Measurements from ENCODE around the gene CNOT10.
"Not testable (repeated sequence)": the region's sequence is repeated elsewhere in the genome, so short reads cannot be mapped to it uniquely, and the experiment has no call there.

The CNOT10 gene

DNA sequence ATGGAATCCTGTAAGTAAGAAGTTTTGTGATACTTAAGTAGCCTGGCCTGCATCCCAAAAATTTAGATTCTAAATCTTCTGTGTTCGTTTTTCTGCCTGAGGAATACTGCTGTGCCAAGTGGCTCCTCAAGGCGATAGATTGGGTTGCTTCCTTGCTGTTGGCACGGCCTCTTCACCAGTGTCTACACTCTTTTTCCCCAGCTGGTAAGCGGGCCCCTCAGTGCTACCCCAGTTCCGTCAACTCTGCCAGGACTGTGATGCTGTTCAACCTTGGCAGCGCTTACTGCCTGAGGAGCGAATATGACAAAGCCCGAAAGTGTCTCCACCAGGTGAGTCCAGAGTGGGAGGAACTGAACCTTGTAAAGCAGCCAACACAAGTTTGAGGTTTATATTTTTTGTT is 79.5 kb downstream of the CNOT10 start:
- no peak for DNase-seq

DNA sequence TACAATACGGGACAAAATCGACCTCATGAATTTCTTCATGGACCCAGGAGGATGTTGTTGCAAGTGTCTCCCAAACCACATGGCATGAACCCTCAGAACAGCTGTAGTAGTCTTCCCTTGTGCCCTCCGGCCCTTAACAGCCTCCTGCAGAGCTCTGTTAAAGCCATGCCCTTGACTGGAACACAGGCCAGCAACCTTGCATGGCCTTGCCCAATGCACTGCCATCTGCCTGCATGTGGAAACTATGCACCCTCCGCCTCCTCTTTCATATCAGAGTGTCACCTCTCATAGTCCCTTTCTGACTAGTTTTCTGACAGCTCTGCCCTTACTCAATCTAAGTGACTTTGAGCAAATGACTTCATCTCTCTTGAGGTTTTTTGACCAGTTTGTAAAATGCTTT is 93.4 kb downstream of the CNOT10 start:
- no peak for DNase-seq

DNA sequence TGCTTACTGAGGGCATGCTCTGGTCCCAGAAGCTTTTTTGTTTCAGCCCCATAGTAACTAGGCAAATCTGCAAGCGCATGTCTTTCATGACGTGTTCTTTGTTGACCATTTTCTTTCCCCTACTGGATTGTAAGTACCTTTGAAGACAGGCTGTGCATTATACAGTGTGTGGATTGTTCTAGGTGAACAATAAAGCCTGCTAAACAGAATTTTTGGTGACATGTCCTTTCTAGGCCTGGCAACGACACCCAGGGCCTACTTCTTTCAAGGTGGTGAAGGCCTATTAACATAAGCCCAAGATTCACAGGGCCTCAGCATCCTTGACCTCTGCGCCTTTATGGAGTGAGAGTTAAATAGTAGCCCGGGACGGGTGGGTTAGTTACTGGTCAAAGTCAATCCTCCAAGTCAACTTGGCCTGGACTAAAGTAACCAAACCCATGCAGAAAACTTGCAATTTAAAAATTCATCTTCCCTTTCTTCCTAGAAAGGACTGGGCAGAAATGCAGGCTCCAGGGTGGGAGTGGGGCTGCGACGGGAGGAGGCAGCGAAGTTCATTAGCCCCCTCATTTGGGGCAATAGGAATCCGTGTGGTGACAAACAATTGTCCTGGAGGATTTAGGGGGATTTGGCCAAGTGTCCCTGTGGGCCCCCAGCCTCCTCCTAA is 95.2 kb downstream of the CNOT10 start:
- DNase-seq = no peak

- no peak for DNase-seq
Observed at GRCh38 chr3:32780735-32781210, 95.8 kb downstream of the CNOT10 start.

DNA sequence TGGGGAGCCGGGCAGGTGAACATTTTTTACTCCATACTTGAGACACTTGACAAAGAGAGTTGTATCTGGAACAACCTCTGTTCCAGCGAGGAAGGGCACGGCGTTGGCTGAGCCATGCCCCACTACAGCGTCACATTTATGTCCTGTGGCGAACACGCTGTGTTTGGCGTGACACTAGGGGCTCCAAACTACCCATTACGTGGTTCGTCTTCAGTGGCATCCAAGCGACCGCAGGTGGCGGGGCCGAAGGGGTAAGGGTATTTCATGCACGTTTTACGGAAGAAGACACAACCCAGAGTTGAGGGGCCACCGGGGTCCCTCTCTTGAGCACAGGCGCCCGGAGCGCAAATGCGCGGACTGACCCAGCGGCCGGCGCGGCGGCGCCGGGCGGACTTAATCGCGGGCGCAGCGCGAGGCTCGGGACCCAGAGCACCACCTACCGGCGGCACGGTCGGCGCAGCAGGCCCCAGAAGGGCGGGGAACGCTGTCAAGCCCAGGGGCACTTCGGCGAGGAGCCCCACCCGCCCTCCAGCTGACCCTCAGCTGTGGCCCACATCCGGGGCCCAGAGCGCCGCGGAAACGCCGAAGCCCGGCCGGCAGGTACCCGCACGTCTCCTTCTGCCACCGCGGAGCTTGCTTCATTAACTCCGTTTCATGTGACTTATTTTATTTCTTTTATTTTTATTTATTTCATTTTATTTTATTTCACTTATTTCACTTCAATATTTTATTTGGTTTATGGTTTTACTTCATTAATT is 96.4 kb downstream of the CNOT10 start:
- peak; percentile 88 for DNase-seq

DNA sequence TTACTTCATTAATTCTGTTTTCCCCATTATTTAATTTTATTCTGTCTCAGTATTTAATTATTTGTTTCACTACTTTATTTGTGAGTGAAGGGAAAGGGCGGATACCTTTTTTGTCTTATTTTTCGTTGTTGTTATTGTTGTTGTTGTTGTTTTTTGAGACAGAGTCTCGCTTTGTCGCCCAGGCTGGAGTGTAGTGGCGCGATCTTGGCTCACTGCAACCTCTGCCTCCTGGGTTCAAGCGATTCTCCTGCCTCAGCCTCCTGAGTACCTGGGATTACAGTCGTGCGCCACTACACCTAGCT is 96.9 kb downstream of the CNOT10 start:
- DNase-seq = not testable (repeated sequence)

DNA sequence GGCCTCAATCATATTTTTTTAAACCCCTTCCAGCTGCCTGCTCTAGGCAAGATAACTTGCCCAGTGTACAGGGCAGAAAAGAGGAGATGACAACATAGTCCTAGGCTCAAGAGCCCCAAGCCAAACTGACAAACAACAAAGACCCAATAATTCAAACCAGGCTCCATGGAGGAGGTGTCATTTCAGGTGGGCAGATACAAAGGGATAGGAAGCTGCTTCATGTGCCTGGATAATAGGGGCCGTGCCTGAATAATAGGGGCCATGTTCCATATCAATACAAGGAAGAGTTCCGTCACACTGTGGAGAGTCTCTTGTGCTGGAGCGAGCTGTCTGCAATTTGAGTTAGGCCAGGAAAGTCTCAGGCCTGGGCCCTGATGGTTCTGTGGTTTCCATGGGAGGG is 97.4 kb downstream of the CNOT10 start:
- no peak for DNase-seq

DNA sequence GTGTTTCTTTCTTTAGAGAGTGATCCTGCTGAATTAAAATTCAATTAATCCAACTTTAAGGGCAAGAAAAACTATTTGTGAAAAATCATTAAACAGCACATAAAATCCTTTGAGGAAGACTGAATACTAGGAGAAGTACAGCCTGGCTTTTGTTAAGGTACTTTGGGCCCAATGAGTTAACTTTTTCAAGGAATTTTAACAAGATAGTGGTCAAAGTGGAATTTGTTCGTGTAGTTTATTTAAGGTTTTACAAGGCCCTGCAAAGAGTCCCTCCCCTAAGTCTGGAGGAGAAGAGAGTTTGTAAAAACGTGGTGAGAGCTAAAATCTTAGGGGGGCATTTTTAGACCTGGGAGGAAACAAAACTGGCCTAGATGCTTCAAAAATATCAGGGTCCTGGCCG is 106.8 kb downstream of the CNOT10 start:
- DNase-seq = no peak

GRCh38 chr3:32794487-32795308 is 109.7 kb downstream of the CNOT10 start:
- DNase-seq = no peak

DNA sequence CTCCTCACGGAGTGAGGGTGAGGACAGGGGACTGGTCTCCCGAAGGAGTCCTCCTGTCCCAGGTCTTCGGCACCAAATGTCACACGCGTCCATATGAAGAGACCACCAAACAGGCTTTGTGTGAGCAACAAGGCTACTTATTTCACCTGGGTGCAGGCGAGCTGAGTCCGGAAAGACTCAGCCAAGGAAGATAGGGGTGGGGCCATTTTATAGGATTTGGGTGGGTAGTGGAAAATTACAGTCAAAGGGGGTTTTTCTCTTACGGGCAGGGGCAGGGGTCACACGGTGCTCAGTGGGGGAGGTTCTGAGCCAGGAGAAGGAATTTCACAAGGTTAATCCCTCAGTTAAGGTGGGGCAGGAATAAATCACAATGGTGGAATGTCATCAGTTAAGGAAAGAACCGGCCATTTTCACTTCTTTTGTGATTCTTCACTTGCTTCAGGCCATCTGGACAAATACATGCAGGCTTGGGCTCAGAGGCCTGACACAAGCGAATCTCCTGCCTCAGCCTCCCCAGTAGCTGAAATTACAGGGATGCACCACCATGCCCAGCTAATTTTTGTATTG is 111.5 kb downstream of the CNOT10 start:
- not testable (repeated sequence) for DNase-seq

DNA sequence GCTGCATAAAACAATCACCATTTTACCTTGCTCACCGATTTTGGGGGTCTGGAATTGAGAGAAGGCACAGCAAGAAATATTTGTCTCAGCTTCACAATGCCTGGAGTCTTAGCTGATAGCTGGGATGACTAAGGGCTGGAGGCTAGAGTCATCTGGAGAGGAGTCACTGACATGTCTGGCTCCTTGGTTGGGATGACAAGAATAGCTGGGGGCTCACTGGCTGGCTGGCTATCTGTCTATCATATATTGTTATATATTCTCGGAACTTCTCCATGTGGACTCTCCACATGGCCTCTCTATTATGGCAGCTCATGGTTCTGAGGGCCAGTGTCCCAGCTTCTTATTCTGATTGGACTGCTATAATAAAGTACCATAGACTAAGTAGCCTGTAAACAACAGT is 112.8 kb downstream of the CNOT10 start:
- no peak for DNase-seq

- not testable (repeated sequence) for DNase-seq
Observed at GRCh38 chr3:32801440-32801839, 116.5 kb downstream of the CNOT10 start.

DNA sequence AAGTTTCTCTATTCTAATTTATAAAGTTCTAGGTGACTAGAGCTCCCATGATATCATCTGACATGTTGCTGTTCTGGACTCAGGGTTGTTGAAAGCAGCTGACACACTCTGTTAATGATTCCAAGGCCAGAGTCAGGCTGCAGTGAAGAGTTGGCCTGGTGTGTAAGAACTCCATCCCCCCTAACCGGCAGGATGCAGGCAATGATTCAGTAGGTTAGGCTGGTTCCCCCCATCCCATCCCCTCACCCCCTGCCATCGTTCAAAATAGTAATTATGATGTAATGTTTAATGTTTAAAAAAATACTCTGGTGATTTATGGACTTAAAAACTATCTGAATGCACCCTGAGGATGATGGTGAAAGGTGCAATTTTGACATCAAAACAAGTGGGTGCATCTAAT is 128.2 kb downstream of the CNOT10 start:
- no peak for DNase-seq

DNA sequence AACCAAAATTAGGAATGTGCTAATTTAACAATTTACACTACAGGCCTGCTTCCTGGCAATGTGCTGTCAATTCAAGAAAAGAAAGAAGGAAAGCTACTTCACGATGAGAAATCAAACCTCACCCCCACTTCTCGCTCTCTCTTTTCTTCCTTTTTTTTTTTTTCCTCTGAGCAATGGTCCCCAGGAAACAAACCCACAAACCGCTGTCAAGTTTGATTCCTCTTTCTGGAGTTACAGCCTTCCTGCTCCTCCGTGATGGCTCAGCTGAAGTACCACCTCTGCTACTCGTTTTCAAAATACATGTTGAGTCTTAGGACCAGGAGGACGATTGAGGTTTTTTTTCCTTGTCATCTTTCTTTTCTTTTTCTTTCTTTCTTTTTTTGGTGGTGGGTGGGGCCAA is 129.4 kb downstream of the CNOT10 start:
- no peak for DNase-seq

GRCh38 chr3:32815841-32816438 is 131.0 kb downstream of the CNOT10 start:
- DNase-seq = no peak

GRCh38 chr3:32816439-32817256 is 131.7 kb downstream of the CNOT10 start:
- peak; percentile 71 for DNase-seq

GRCh38 chr3:32817257-32817557 is 132.2 kb downstream of the CNOT10 start:
- peak; percentile 63 for DNase-seq

- DNase-seq = peak; percentile 64
Observed at GRCh38 chr3:32817558-32818228, 132.7 kb downstream of the CNOT10 start, which contains the start of gene TRIM71. TRIM71 (plus strand) TSS chr3:32817997; CDS start chr3:32818081, 84 bp downstream.

DNA sequence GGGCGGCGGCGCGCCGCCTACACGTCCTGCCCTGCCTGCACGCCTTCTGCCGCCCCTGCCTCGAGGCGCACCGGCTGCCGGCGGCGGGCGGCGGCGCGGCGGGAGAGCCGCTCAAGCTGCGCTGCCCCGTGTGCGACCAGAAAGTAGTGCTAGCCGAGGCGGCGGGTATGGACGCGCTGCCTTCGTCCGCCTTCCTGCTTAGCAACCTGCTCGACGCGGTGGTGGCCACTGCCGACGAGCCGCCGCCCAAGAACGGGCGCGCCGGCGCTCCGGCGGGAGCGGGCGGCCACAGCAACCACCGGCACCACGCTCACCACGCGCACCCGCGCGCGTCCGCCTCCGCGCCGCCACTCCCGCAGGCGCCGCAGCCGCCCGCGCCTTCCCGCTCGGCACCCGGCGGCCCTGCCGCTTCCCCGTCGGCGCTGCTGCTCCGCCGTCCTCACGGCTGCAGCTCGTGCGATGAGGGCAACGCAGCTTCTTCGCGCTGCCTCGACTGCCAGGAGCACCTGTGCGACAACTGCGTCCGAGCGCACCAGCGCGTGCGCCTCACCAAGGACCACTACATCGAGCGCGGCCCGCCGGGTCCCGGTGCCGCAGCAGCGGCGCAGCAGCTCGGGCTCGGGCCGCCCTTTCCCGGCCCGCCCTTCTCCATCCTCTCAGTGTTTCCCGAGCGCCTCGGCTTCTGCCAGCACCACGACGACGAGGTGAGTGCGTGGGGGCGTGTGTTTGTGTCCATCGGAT is 133.4 kb downstream of the CNOT10 start:
- DNase-seq = peak; percentile 58

- no peak for DNase-seq
Observed at GRCh38 chr3:32818970-32819511, 134.1 kb downstream of the CNOT10 start.
